Hepatocyte (in vitro differentiated cells): ENCODE results near the gene FASTK.
A peak's percentile ranks its signal among the peaks of the same experiment; 100 is the strongest.

ENCODE experiments used
- EZH2phosphoT487 ChIP-seq: fragments of 200-600 bp; sonication (generic); IDR thresholded peaks from one replicate; pipeline ENCODE4 v1.6.1; 2018; ENCODE audit warnings: antibody characterized with exemption, mild to moderate bottlenecking, low read depth, moderate library complexity; ENCODE audit not compliant: unreplicated experiment, severe bottlenecking
- TF ChIP-seq, protein P1 (sequence below): fragments of 200-600 bp; sonication (generic); IDR thresholded peaks from 2 replicates; pipeline ENCODE4 v1.5.1; 2016; ENCODE audit warnings: antibody characterized with exemption, mild to moderate bottlenecking; ENCODE audit not compliant: poor library complexity

DNA sequence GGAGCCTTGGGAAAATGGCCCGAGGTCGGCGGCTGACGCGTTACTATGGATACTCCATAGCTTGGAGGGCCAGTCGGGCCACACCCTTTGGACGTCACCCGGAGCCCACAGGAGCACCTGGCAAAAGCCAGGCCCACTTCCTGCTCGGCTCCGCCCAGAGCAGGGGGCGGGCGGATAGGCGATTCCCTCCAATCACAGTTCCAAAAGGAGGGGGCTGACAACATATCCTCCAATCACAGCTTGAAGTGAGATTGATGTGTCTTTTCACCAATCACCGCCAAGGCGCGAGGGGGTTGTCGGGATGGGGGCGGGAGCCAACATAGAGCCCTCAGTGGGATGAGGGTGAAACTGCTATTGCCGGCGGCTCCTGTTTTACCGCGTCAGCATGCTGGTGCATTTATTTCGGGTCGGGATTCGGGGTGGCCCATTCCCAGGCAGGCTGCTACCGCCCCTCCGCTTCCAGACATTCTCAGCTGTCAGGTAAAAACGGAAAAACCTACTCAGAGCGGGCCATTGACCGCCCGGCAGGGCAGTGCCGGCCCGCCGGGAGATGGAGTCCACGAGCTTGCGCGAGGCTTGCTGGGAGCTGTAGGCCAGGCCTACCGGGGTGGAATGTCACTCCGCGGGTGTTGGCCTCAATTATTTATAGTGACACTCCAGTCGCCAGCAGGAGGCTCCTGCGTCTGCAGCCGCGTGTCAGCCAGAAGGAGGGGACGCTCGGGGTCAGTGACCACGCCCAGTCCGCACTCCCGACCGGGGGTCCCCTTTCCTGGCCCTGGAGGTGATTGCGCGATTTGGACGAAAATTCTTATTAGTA, 52.3 kb downstream of the FASTK start, which contains the start of gene ABCB8:
- TF ChIP-seq, protein P1, sequence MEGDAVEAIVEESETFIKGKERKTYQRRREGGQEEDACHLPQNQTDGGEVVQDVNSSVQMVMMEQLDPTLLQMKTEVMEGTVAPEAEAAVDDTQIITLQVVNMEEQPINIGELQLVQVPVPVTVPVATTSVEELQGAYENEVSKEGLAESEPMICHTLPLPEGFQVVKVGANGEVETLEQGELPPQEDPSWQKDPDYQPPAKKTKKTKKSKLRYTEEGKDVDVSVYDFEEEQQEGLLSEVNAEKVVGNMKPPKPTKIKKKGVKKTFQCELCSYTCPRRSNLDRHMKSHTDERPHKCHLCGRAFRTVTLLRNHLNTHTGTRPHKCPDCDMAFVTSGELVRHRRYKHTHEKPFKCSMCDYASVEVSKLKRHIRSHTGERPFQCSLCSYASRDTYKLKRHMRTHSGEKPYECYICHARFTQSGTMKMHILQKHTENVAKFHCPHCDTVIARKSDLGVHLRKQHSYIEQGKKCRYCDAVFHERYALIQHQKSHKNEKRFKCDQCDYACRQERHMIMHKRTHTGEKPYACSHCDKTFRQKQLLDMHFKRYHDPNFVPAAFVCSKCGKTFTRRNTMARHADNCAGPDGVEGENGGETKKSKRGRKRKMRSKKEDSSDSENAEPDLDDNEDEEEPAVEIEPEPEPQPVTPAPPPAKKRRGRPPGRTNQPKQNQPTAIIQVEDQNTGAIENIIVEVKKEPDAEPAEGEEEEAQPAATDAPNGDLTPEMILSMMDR = peak; percentile 37
- no peak for TF ChIP-seq EZH2phosphoT487
